NCI-H1105 (cell line): ENCODE results near the gene SLC44A4.
"Not testable (repeated sequence)": the region's sequence is repeated elsewhere in the genome, so short reads cannot be mapped to it uniquely, and the experiment has no call there.

Experiments
- DNase-seq: peaks from one replicate; lab custom pipeline; 2025; lab: John Stamatoyannopoulos, UW

SLC44A4 gene

DNA sequence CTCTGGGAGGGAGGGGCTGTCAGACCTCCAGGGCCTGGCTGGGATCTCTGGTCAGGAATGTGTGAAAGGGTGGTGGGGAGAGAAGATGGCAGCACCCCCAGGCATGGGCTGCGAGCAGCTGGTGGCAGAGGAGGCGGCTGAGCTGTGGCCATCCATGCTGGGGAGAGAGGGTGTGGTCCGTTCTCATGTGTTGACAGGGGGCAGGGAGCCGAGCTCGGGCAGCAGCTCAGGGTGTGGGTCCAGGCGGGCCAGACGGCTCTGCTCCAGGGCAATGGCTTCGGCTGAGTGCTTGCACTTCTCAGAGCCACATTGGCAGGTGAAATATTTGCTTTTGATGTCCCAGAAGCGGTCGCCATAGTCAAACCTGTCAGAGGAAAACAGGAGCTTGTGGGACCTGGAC, 1.1 kb upstream of the SLC44A4 start:
- DNase-seq: no peak

DNA sequence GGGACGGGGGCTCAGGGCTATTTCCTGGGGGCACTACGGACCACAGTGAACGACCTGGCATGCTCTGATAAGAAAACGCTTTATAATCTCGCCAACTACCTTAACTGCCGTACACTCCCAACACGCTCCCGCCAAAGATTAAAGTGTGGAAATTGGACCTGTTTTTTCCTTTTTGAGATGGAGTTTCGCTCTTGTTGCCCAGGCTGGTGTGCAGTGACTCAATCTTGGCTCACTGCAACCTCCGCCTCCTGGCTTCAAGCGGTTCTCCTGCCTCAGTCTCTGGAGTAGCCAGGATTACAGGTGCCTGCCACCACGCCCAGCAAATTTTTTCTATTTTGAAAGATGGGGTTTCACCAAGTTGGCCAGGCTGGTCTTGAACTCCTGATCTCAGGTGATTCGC, 346 bp upstream of the SLC44A4 start:
- no peak for DNase-seq

DNA sequence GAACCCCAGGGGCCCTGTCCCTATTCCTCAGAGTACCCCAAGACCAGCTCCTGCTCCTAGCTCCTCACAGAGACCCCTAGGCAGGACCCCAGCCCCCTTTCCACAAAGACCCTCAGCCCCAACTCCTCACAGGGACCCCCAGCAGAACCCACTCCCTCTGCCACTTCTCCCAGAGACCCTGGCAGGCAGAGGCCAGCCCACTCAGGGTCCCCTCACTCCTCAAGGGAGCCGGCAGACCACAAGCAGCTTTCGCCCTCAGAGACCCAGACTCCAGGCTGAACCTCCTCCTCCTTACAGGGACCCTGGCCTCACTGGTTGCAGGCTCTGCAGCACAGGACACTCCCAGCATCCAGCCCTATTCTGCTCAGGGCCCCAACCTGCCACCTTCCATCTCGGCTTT, 575 bp downstream of the SLC44A4 start:
- no peak for DNase-seq

DNA sequence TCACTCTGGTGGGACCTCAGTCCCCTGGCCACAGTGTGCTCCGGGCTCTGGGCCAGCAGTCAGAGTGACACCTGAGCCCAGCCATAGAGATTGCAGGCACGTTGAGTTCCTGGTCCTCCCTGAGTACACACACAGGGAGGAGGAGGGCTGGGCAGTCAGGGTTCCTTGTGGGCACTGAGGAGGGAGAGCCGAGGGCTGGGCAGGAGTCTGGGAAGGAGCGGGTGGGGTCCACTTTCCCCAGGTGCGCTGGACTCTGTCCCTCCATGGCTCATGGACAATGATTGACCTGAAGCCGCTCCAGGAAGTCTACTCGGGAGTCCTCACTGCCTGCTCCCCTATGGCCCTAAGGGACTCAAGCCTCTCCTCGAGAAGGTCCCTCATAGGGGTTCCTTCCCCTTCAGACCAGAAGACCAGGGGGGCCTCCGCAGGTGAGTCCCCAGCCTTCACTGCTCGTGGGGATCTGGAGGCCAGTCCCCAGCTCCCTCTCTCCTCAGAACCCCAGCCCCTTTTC, 1.1 kb downstream of the SLC44A4 start:
- DNase-seq: no peak

DNA sequence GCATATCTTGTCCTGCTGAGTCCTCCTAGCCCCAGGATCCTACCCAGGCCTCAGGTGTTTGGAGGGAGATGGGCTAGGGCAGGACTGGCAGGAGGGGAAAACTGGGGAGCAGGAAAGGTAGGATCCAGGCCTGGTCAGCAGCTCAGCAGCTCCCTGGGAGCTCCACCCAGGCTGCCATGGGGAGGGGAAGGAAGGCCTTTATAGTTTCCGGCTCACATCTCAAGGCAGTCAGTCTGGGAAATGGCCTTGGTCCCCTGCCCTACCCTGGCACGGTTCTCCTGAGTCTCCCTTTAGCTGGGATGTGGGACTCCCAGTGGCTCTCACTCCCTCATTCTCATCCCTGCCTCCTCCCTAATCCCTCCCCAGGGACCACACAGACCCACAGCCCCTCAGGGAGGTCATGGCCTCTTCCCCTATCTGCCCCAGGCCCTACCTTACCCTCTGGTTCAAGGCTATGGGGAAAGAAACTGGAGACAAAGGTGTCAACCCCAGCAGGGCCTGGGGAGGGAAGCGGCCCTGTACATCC, 1.6 kb downstream of the SLC44A4 start:
- DNase-seq: no peak

DNA sequence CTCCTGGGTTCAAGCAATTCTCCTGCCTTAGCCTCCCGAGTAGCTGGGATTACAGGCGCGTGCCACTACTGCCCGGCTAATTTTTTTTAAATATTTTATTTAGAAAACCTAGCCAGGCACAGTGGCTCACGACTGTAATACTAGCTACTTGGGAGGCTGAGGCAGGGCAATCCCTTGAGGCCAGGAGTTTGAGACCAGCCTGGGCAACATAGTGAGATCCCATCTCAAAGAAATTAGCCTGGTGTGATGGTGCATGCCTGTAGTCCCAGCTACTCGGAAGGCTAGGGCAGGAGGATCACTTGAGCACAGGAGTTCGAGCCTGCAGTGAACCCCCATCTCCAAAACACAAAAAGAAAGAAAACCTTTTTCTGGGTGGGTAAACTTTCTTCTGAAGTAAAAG, 2.4 kb downstream of the SLC44A4 start:
- DNase-seq: no peak

DNA sequence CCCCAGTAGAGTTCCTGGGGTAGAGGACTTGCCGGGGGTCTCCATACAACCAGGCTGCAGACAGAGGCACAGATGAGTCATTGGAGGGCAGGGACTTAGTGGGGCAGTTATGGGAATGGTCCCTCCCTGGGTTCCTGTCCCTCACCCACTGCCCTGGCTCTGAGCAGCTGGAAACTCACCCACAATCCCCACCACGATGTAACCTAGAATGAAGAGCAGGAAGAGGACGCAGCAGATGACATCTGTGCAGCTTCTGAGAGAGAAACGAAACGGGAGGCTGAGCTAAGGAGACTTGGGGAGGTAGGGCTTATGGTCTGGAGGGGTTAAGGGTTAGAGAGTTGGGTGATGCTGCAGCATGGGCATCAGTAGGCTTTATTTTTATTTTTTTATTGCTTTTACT, 2.9 kb downstream of the SLC44A4 start:
- no peak for DNase-seq

DNA sequence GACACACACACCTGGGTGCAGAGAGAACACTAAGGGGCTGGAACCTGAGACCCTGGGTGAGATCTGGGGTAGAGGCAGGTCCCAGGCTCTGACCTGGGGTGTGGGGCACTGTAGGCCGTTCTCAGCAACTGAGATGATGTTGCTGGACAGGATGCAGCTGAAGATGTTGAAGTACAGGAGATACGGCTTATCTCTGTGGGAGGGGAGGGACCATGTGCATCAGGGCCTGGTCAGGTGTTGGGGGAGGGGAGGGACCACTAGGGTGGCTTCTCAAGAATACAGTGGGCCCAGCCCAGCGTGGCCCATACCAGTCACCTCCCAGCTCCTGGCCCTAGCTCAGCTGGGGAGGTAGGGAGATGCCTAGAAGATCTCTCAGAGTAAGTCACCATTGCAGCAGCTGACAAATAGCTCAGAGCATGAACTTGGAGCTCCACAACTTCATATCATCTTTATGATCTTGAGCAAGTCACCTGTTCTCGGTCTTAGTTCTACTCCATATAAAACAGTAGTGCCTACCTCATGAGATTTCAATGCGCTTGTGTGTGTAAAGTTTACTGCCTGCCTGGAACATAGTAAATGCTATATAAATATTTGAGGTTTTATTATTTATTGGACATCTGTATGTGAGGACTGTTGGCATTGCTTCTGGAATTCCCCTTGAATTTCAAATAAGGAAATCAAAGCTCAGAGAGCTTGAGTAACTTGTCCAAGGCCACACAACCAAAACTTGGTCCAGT, 3.8 kb downstream of the SLC44A4 start:
- DNase-seq: no peak

DNA sequence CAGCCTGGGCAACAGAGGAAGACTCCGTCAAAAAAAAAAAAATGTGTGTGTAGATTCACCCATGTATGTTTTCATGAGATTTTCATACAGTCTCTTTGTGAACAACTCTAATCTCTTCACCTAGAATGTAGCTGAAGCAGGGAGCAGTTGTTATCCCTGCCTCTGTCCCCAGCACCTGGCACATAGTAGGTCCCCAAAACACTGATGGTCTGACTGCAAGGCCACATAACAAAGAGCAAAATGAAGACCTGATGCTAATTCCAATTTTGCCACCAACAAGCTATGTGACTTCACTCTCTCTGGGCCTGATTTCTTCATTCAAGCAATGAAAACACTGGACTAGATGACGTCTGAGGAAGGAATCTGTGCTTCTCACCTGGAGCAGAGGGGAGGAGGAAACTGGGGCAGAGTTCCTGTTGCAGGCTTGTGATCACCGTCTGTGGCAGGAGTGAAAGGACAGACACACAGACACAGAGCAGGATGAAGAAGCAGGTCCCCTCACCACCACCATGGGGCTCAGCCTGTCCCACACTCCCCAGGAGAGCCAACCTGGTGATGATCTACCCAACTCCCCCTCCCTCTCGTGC, 4.6 kb downstream of the SLC44A4 start:
- DNase-seq: no peak

DNA sequence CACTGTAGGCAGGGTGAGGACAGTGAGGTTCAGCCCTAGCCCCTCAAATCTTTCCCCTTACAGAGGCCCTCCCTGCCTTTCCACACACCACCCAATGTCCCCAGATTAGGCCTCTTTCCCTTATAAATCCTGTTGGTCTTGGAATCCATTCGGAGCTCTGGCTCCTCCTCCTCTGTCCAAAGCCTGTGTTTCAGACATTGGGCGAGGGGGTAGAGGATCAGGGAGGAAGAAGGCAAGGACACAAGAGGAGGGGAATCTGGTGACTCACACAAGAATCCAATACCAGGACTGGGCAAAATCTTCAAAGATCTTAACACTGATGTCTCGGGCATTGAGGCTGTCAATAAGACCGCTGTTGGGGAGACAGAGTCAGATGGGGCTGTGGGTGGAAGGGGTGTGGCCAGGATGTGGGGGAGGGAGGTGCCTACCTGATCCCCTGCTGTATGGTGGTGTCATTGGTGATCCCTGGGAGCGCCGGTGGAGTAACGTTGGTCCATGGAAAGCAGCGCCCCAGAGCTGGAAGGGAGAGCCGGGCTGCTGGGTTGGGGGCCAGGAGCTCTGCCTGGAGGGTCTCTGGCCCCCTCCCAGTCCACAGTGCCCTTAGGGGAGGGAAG, 7.6 kb downstream of the SLC44A4 start:
- no peak for DNase-seq

DNA sequence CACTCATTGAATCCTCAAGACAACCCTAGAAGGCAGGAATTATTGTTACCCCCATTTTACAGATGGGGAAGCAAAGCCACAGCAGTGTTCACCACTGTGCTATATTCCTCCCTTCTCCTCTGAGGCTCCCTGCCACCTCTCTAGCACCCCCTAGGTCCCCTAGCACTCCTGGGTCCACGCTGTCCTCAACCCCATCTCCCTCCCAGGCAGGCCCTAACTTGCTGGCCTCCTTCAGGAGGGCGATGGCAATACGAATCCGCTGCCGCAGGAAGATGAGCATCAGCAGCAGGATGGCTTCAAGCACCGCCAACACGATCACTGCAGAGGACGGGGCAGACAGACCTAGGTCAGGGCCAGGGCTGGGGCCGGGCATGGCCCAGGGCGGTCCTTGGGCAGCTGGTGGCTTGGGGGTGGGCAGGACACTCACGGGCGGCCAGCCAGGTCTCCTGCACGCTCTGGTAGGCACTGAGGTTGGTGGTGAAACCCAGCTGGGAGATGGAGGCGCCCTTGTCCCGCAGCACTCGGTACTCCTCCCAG, 8.3 kb downstream of the SLC44A4 start:
- no peak for DNase-seq

DNA sequence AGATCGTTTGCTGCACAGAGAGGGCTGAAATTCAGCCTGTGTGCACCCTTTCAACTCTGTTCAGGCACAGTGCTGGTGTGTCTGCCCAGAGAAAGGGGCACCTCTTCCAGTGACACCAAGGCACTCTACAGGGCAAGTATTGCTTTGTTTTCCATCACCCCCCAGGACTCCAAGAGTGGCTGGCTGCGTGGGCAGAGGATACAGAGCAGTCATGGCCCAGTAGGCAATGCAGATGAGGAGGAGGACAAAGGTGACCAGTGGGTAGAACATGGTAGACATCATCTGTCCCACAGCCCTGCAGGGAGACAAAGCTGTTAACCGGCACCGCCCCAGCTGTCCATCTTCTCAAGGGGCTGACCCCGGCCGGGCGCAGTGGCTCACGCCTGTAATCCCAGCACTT, 9.5 kb downstream of the SLC44A4 start:
- DNase-seq: no peak

DNA sequence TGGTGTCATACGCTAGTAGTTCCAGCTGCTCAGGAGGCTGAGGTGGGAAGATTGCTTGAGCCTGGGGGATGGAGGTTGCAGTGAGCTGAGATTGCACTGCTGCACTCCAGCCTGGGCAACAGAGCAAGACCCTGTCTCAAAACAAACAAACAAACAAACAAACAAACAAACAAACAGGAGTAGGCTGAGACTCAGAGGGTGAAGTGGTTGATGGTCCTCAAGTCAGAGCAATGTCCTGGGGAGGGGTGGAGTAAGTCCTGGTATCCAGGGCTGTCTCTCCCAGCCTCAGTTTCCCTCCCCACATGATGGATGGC, 10.2 kb downstream of the SLC44A4 start:
- not testable (repeated sequence) for DNase-seq

DNA sequence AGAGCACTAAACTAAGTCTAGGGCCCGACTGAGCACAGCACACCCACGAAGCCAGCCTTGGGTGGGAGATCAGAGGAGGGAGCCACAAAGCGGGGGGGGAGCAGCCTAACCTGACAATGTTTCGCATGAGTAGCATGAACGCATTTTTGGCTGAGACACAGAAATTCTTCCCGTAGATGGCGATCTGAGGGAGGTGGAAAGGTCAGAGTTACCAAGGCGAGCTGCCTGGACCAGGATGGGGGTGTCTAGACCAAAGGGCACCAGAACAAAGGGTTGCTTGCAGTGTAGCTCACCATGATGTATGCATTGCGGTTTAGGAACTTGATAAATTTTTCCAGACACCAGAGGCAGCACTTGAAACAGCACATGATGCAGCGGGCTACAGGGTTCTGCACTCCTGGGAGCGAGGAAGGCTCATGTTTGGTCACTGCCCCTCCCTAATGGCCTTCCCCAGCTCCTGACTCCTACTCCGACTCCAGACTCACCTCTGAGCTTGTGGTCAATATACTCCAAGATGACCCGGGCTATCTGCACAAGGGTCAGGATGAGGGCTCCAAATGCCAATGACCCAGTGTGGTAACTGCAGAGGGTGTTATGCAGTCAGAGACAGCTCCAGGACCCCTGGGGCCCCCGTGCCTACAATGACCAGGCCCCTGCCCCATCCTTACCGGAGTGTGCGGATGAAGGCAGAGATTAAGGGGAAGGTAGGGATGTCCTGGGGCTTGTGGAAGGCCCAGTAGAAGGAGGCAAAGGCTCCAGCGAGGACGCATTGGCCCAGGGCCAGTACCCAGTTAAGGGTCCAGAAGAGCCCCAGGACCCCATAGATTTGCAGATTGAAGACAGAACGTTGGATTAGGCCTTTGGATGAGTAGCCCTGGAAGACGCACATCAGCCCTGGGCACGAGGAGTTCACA, 13.3 kb downstream of the SLC44A4 start:
- DNase-seq: no peak

DNA sequence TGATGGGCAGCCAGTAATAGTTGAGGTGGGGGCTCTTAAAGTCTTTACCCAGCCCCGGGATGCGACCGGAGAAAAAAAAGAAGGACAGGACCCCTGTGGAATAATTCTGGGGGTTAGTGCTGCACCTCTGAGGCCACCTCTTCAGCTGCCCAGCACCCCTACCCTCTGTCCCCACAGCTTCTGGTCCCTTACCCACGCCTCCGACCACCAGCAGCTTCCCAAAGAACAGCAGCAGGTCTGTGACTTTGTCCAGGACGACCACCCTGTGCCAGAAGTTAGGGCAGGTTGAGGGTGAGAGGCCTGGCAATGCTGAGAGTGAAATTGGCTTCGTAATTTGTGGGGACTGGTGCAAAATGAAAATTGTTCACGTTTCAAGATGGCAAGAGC, 14.0 kb downstream of the SLC44A4 start:
- no peak for DNase-seq

DNA sequence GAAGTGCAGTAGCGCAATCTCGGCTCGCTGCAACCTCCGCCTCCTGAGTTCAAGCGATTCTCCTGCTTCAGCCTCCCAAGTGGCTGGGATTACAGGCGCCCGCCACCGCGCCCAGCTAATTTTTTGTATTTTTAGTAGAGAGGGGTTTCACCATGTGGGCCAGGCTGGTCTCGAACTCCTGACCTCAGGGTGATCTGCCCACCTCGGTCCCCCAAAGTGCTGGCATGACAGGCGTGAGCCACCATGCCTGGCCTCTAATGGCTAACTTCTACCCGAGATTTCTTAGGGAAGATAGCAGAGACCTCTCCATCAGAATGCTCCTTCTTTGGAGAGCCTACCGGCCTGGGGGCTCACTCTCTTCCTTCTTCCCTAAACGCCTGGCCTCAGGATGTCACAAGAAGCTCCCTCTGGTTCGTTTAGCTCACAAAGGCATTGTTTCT, 14.7 kb downstream of the SLC44A4 start:
- not testable (repeated sequence) for DNase-seq

DNA sequence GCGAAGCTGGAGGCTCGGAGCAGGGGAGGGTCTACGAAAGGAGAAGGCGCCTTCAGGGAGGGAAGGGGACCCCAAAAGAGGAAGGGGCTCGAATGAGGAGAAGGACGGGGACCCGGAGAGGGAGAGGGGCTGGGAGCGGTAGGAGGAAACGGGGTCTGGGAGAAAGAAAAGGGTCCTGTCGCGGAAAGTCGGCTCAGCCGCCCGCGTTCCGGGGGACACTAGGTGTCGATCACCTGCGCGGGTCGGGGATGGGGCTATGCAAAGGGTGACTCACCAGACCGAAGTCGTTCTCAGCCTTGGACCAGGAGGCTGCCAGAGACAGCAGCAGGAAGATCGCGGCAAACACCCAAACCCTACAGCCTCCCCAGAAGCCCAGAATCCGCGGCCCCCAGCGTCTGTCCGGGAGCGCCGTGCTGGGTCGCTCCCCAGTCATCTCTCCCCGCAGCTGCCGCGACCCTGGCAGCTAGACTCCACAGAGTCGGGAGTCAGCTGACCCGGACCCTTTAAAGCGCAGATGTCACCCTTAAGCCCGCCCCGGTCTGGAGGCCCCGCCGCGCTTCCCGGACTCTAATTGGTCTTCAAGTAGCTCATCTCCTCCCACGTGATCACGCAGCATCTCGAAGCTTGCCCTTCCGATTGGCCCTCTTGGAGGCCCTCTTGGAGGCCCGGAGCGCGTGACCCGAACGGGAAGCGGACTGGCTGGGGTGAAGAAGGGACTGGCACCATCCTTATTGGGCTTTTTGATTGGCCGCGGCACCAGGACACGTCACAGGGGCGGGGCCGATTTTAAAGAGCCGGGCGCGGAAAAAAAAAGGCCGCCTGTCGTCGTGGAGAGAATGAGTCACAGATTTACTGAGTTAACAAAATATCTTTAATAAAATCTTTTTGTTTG, 16.2 kb downstream of the SLC44A4 start, which contains the start of gene NEU1:
NEU1 (minus strand) TSS at position 478 of the 892 bp plus-strand sequence; CDS start at position 433, 45 bp downstream.
- DNase-seq: peak; percentile 100

DNA sequence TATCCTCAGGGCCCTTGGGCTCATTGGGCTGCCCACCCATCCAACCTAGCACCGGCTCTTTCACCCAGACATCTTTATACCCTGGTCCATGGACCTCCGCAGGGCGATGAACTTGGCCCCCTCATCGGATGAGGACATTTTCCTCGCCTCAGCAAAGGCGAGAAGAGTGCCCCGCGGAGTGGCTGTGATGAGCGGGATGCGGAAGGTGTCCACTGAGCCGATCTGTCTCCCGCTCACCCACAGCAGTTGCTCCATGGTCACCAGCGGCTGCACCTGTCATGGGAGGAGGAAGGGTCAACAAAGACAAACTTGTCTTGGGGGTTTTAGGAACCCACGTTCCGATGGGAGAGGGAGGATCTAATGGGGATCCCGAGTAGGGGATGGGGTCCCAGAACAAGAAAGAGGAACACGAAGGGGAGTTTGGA, 16.9 kb downstream of the SLC44A4 start:
- DNase-seq: no peak

DNA sequence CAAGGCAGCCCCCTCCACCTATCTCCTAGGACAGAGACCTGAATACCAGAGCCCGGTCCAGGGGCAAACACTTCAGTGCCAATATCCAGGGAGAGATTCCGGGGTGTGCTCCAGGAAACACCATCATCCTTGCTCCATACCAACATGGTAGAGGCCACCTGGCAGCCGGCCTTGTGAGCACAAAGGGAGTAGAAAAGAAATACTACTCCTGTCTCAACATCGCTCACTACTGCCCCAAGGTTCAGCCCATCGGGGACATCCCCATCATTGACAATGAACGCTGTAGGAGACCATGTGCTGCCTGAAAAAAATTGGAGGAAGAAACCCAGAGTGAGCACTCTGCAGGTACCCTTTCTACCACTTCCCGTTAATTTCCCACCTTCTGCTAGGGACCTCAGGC, 17.6 kb downstream of the SLC44A4 start:
- DNase-seq: no peak

DNA sequence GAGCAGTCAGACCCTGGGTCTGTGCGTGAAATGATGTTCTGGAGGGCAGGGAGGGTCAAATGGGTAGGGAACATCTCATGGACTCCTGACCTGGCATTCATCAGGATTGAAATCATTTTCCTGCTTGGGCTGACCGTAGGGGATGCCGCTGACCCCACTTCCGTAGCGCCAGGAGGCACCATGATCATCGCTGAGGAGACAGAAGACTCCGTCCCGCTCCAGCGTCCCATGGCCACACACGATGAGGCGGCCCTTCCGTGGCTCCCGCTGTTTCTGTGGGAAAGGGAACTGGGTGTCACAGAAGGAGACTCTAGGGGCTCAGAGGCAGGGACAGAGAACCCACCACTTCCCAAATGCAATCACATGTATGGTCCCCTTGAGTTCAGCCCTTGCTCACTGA, 18.4 kb downstream of the SLC44A4 start:
- no peak for DNase-seq

DNA sequence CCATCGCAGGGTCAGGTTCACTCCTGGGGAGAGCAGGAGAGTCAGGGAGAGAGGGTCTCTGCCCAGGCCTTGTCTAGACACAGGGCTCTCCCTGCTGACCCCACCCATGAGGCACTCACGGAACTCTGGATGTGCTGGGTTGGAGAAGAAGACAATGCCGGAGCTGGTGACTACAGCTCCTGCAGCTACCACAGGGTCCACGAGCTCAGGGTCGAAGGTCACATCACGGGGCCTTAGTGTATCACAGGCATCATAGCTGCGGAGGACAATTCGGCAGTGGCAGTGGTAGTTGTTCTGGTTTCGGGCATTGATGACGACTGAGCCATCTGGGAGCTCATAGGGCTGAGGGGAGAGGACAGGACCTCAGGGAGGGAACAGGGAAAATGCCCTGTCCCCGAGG, 18.9 kb downstream of the SLC44A4 start:
- no peak for DNase-seq
